ENCODE results near the gene BAZ1A. TPM values are rescaled to one million over a fixed set of nuclear protein-coding genes. Genes with fewer than 3 reads are reported as not detected.
"Not testable (repeated sequence)": the region's sequence is repeated elsewhere in the genome, so short reads cannot be mapped to it uniquely, and the experiment has no call there.

The BAZ1A gene
- total RNA-seq, 2 experiments from 2014 or later = 50.8 to 57.0 TPM

DNA sequence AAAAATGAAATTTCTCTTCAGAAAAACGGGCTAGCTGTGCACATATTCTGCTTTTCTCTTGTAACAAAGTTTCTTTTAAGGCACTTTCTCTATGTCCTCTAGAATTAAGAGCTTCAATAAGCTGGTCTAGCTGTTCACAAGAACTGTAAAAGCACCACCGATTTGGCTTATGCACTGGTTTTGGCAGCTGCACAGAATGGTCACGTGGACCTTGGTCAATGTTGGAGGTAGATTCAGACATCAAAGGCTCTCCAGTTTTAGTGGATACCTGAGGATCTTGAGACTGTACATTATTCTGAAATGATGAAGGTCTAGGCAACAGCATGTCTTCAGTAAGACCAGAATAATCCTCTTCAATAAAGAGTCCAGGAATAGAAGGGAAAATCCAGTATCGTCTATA is 99.2 kb downstream of the BAZ1A start:
- Mint-ChIP-seq H3K9me3 (no peaks in the 10 kb centered on the region), H3K27me3 (ENCODE audit: low read depth) (no peaks in the 10 kb centered on the region), H3K27ac (no peak overlapping the region), H3K4me1 (ENCODE audit: low read depth) (peaks cover 2% of the 10 kb centered on the region), H3K4me3 (no peak overlapping the region), H3K36me3 (ENCODE audit: low read depth) (peaks cover 32% of the 10 kb centered on the region)
- DNase-seq = no peak
- CTCF ChIA-PET = no interaction called here
- intact Hi-C loops (cut with micrococcal nuclease) = no loop called here

DNA sequence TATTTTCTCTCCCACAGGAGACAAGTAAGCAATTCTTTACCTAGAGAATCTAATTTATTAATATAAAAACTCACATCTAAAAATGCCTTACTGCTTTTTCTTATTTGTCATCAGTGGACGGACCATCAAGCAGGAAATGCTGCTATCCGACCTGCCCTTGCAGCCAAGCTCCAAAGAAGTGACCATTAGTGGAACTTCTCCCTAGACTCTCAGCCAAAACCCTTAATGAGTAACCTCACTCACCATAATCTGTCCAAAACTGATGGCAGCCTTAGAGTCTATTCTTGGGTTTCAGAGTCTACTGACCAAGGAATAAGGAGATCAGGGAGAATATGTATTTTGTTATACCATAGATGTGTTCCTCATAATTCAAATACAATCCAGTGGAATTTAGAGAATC is 99.8 kb downstream of the BAZ1A start:
- CTCF ChIA-PET = no interaction called here
- intact Hi-C loops (cut with micrococcal nuclease) = no loop called here
- no peak for DNase-seq
- H3K27ac Mint-ChIP-seq = no peak overlapping the region
- no peaks in the 10 kb centered on the region for H3K9me3 Mint-ChIP-seq
- no peaks in the 10 kb centered on the region for H3K27me3 Mint-ChIP-seq (ENCODE audit: low read depth)
- H3K4me3 Mint-ChIP-seq = no peak overlapping the region
- H3K36me3 Mint-ChIP-seq (ENCODE audit: low read depth) = peaks cover 30% of the 10 kb centered on the region
- H3K4me1 Mint-ChIP-seq (ENCODE audit: low read depth) = no peaks in the 10 kb centered on the region

GRCh38 chr14:34770901-34771300 is 104.3 kb downstream of the BAZ1A start:
- Mint-ChIP-seq H3K27me3 (ENCODE audit: low read depth) (no peaks in the 10 kb centered on the region), H3K27ac (no peak overlapping the region), H3K4me3 (no peak overlapping the region), H3K4me1 (ENCODE audit: low read depth) (no peaks in the 10 kb centered on the region), H3K9me3 (no peaks in the 10 kb centered on the region), H3K36me3 (ENCODE audit: low read depth) (peaks cover 19% of the 10 kb centered on the region)
- intact Hi-C loops (cut with micrococcal nuclease) = no loop called here
- no peak for DNase-seq
- CTCF ChIA-PET = interaction anchor here (0.6 kb wide), 1 partner anchor 645 kb away, joined by 13 read pairs; no protein-coding TSS in a partner anchor

DNA sequence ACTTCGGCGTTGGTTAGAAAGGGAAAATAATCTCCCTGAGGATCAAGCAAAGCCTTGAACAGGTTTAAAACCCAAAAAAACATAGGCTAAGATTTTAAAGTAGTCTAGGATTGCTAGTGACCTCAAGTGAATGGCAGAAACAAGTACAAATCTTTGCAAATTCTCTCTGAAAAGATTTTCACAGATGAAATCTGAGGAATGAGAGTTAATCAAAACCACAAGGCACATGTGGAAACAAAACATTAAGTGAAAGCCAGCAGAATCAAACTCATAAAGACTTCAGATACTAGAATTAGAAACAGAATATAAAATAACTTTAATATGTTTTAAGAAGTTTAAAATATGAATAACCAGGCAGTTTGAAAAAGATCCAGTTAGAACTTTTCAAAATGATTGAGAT is 108.6 kb downstream of the BAZ1A start:
- intact Hi-C loops (cut with micrococcal nuclease) = no loop called here
- Mint-ChIP-seq H3K27ac (no peak overlapping the region), H3K27me3 (ENCODE audit: low read depth) (no peaks in the 10 kb centered on the region), H3K36me3 (ENCODE audit: low read depth) (peaks cover 21% of the 10 kb centered on the region), H3K9me3 (no peaks in the 10 kb centered on the region), H3K4me1 (ENCODE audit: low read depth) (no peaks in the 10 kb centered on the region), H3K4me3 (no peak overlapping the region)
- CTCF ChIA-PET = interaction anchor here (1.6 kb wide), 1 partner anchor 44 kb away, joined by 3 read pairs; no protein-coding TSS in a partner anchor
- no peak for DNase-seq

DNA sequence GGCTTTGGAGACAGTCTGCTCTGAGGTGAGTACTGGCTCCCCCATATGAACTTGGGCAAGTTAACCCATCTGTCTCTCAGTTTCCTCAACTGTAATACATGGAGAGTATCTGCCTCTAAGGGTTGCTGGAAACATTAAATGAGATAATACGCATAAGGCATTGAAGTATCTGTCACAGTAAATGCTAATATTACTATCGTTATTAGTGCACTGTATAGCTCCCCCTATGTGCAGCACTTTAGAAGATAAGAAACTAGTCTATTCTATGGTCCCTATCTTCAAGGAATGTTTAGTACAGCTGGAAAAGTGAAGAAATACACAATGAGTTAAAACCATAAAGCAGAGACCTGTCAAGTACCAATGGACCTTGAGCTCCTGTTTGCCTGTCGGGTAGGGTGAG is 109.1 kb downstream of the BAZ1A start:
- Mint-ChIP-seq H3K36me3 (ENCODE audit: low read depth) (peaks cover 23% of the 10 kb centered on the region), H3K9me3 (no peaks in the 10 kb centered on the region), H3K4me1 (ENCODE audit: low read depth) (no peaks in the 10 kb centered on the region), H3K27me3 (ENCODE audit: low read depth) (no peaks in the 10 kb centered on the region), H3K4me3 (no peak overlapping the region), H3K27ac (no peak overlapping the region)
- CTCF ChIA-PET = interaction anchor here (0.7 to 1.6 kb wide), 2 partner anchors 44 to 93 kb away, joined by 3 read pairs; no protein-coding TSS in a partner anchor
- DNase-seq = no peak
- intact Hi-C loops (cut with micrococcal nuclease) = no loop called here

GRCh38 chr14:34755215-34755614 is 119.9 kb downstream of the BAZ1A start:
- Mint-ChIP-seq H3K27ac (no peak overlapping the region), H3K4me1 (ENCODE audit: low read depth) (no peaks in the 10 kb centered on the region), H3K36me3 (ENCODE audit: low read depth) (peaks cover 26% of the 10 kb centered on the region), H3K27me3 (ENCODE audit: low read depth) (no peaks in the 10 kb centered on the region), H3K4me3 (no peak overlapping the region), H3K9me3 (no peaks in the 10 kb centered on the region)
- DNase-seq = no peak
- intact Hi-C loops (cut with micrococcal nuclease) = no loop called here
- CTCF ChIA-PET = no interaction called here

DNA sequence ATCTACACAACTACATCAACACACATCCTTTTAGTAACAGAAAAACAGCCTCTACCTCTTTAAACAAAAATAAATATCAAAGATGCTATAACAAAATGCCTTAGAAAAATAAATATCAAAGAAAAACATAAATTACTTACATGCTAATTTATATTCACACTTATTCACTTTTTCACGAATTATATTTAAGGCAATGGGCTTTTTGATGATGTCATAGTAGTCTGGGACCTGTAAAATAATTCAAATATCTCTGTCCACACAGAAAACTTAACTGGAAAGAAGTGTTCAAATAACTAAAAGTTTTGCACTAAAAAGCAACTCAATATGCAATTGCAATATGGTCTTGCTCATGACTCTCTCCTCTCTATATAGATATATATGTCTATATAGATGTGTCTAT is 120.5 kb downstream of the BAZ1A start:
- intact Hi-C loops (cut with micrococcal nuclease) = no loop called here
- H3K4me1 Mint-ChIP-seq (ENCODE audit: low read depth) = no peaks in the 10 kb centered on the region
- H3K4me3 Mint-ChIP-seq = no peak overlapping the region
- H3K27ac Mint-ChIP-seq = no peak overlapping the region
- CTCF ChIA-PET = no interaction called here
- H3K27me3 Mint-ChIP-seq (ENCODE audit: low read depth) = no peaks in the 10 kb centered on the region
- no peak for DNase-seq
- H3K9me3 Mint-ChIP-seq = no peaks in the 10 kb centered on the region
- H3K36me3 Mint-ChIP-seq (ENCODE audit: low read depth) = peaks cover 23% of the 10 kb centered on the region

GRCh38 chr14:34750670-34751069 is 124.5 kb downstream of the BAZ1A start:
- H3K9me3 Mint-ChIP-seq = no peaks in the 10 kb centered on the region
- no peaks in the 10 kb centered on the region for H3K27me3 Mint-ChIP-seq (ENCODE audit: low read depth)
- no peak for DNase-seq
- CTCF ChIA-PET = no interaction called here
- H3K4me1 Mint-ChIP-seq (ENCODE audit: low read depth) = no peaks in the 10 kb centered on the region
- H3K36me3 Mint-ChIP-seq (ENCODE audit: low read depth) = peaks cover 14% of the 10 kb centered on the region
- no peak overlapping the region for H3K27ac Mint-ChIP-seq
- intact Hi-C loops (cut with micrococcal nuclease) = no loop called here
- H3K4me3 Mint-ChIP-seq = no peak overlapping the region

GRCh38 chr14:34750233-34750632 is 124.9 kb downstream of the BAZ1A start:
- H3K36me3 Mint-ChIP-seq (ENCODE audit: low read depth) = peaks cover 11% of the 10 kb centered on the region
- no peaks in the 10 kb centered on the region for H3K4me1 Mint-ChIP-seq (ENCODE audit: low read depth)
- intact Hi-C loops (cut with micrococcal nuclease) = no loop called here
- no peak overlapping the region for H3K27ac Mint-ChIP-seq
- no peak overlapping the region for H3K4me3 Mint-ChIP-seq
- DNase-seq = no peak
- H3K27me3 Mint-ChIP-seq (ENCODE audit: low read depth) = no peaks in the 10 kb centered on the region
- CTCF ChIA-PET = no interaction called here
- H3K9me3 Mint-ChIP-seq = no peaks in the 10 kb centered on the region

DNA sequence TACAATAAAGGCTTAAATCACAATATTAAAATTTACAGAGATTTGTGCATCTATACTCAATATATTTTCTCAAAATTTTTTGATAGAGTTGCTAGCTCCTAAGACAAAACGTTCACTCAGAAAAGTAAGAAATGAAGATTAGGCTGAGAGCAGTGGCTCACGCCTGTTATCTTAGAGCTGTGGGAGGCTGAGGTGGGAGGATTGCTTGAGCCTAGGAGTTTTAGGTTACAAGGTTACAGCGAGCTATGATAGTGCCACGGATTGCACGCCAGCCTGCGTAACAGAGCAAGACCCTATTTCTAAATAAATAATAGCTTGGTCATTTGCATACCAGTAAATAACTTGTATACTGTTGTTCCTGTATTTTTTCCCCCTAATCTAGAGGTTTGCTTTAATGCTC is 125.8 kb downstream of the BAZ1A start:
- intact Hi-C loops (cut with micrococcal nuclease) = no loop called here
- DNase-seq = no peak
- H3K4me3 Mint-ChIP-seq = no peak overlapping the region
- H3K36me3 Mint-ChIP-seq (ENCODE audit: low read depth) = peaks cover 10% of the 10 kb centered on the region
- CTCF ChIA-PET = interaction anchor here (0.5 to 0.6 kb wide), 2 partner anchors 16 to 935 kb away, joined by 3 to 4 read pairs; no protein-coding TSS in a partner anchor
- H3K27ac Mint-ChIP-seq = no peak overlapping the region
- H3K4me1 Mint-ChIP-seq (ENCODE audit: low read depth) = no peaks in the 10 kb centered on the region
- no peaks in the 10 kb centered on the region for H3K9me3 Mint-ChIP-seq
- H3K27me3 Mint-ChIP-seq (ENCODE audit: low read depth) = no peaks in the 10 kb centered on the region

- CTCF ChIA-PET = interaction anchor here (4.1 kb wide), 1 partner anchor 20 kb away, joined by 13 read pairs; no protein-coding TSS in a partner anchor
- Mint-ChIP-seq H3K4me1 (ENCODE audit: low read depth) (peaks cover 17% of the 10 kb centered on the region), H3K9me3 (peaks cover 3% of the 10 kb centered on the region), H3K27me3 (ENCODE audit: low read depth) (no peaks in the 10 kb centered on the region), H3K27ac (no peak overlapping the region), H3K4me3 (no peak overlapping the region), H3K36me3 (ENCODE audit: low read depth) (no peaks in the 10 kb centered on the region)
- no peak for DNase-seq
- intact Hi-C loops (cut with micrococcal nuclease) = no loop called here
These were observed 132.7 kb downstream of the BAZ1A start for GRCh38 chr14:34742270-34743115.

DNA sequence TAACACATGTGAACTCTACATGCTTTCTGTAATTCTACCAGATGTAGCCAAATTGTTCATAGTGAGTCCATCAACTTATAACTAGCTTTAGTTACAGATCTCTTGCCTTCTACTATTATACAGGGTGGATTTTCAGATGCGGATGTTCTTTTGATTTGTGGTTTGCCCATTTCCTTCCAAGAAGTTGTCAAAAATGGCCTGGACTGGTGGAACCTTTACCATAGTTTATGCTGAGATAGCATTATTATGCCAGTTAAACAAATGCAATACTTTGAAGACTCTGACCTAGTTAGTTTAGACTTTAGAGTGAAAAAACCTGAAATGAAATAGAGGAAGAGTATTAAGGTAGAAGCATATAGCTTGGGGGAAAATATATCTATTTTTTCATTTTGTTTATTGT is 133.3 kb downstream of the BAZ1A start:
- no peak overlapping the region for H3K4me3 Mint-ChIP-seq
- no peak for DNase-seq
- H3K27me3 Mint-ChIP-seq (ENCODE audit: low read depth) = no peaks in the 10 kb centered on the region
- H3K27ac Mint-ChIP-seq = no peak overlapping the region
- intact Hi-C loops (cut with micrococcal nuclease) = no loop called here
- peaks cover 17% of the 10 kb centered on the region for H3K4me1 Mint-ChIP-seq (ENCODE audit: low read depth)
- peaks cover 3% of the 10 kb centered on the region for H3K9me3 Mint-ChIP-seq
- CTCF ChIA-PET = interaction anchor here (4.1 kb wide), 1 partner anchor 19 kb away, joined by 13 read pairs; no protein-coding TSS in a partner anchor
- H3K36me3 Mint-ChIP-seq (ENCODE audit: low read depth) = no peaks in the 10 kb centered on the region

DNA sequence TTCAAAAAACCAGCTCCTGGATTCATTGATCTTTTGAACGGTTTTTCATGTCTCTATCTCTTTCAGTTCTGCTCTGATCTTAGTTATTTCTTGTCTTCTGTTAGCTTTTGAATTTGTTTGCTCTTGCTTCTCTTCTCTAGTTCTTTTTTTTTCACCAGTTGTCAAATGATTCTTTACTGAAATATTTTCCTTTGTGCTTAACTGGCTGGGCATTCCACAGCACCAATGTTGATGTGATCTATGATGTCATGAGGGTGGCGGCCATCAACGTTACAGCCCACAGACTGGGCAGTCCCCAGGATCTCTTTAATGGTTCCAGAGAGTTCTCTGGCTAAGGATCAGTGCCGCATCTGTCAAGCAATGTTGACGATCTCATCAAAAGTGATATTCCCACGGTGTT is 135.0 kb downstream of the BAZ1A start:
- H3K4me1 Mint-ChIP-seq (ENCODE audit: low read depth) = peaks cover 17% of the 10 kb centered on the region
- H3K9me3 Mint-ChIP-seq; H3K36me3 Mint-ChIP-seq (ENCODE audit: low read depth); H3K4me3 Mint-ChIP-seq; CTCF ChIA-PET; DNase-seq; H3K27ac Mint-ChIP-seq; H3K27me3 Mint-ChIP-seq (ENCODE audit: low read depth); intact Hi-C loops (cut with micrococcal nuclease): not testable (repeated sequence)
